Loucy (cell line): ENCODE measurements around the gene HOXA3.

Experiments
- H2AFZ ChIP-seq: fragments of 200-600 bp; sonication (generic); 2 replicates; pipeline ENCODE4 v1.6.0; 2016; ENCODE audit warnings: antibody characterized with exemption, mild to moderate bottlenecking, low read length, moderate library complexity
- H3F3A ChIP-seq: fragments of 200-600 bp; 2 replicates; pipeline ENCODE4 v1.6.0; 2016; ENCODE audit warnings: antibody characterized with exemption, low read depth, mild to moderate bottlenecking
- H3K27me3 ChIP-seq: fragments of 200-600 bp; sonication (generic); 2 replicates; pipeline ENCODE4 v1.6.1; 2014; ENCODE audit warnings: low read length, mild to moderate bottlenecking; ENCODE audit not compliant: insufficient read depth, poor library complexity, severe bottlenecking
- H3K36me3 ChIP-seq: fragments of 200-600 bp; sonication (generic); 2 replicates; pipeline ENCODE4 v1.6.1; 2016; ENCODE audit warnings: low read length; ENCODE audit not compliant: insufficient read depth
- H3K4me1 ChIP-seq: fragments of 200-600 bp; sonication (generic); 2 replicates; pipeline ENCODE4 v1.5.1; 2014; ENCODE audit warnings: low read length, mild to moderate bottlenecking; ENCODE audit not compliant: insufficient read depth, poor library complexity, severe bottlenecking
- H3K4me2 ChIP-seq: fragments of 200-600 bp; sonication (generic); 2 replicates; pipeline ENCODE4 v1.6.0; 2014; ENCODE audit warnings: antibody characterized with exemption, low read length, low read depth, mild to moderate bottlenecking; ENCODE audit not compliant: poor library complexity, severe bottlenecking
- H3K4me3 ChIP-seq: fragments of 200-600 bp; sonication (generic); 2 replicates; pipeline ENCODE4 v1.5.1; 2014; ENCODE audit warnings: low read length, mild to moderate bottlenecking, mixed read lengths; ENCODE audit not compliant: poor library complexity, severe bottlenecking
- H3K79me2 ChIP-seq: fragments of 200-600 bp; sonication (generic); 2 replicates; pipeline ENCODE4 v1.6.1; 2014; ENCODE audit warnings: low read length; ENCODE audit not compliant: insufficient read depth
- H3K9ac ChIP-seq: fragments of 200-600 bp; sonication (generic); 2 replicates; pipeline ENCODE4 v1.6.0; 2014; ENCODE audit warnings: mild to moderate bottlenecking, low read depth, low read length, moderate library complexity; ENCODE audit not compliant: poor library complexity, severe bottlenecking
- H3K9me2 ChIP-seq: fragments of 200-600 bp; sonication (generic); replicated peaks from 2 replicates; pipeline ENCODE4 v1.6.1; 2016; ENCODE audit warnings: low read depth, low read length, mixed read lengths
- H3K9me3 ChIP-seq: fragments of 200-600 bp; sonication (generic); 2 replicates; pipeline ENCODE4 v1.6.1; 2014; ENCODE audit warnings: mild to moderate bottlenecking, antibody characterized with exemption, low read length, low read depth; ENCODE audit not compliant: insufficient read depth
- H4K20me1 ChIP-seq: fragments of 200-600 bp; sonication (generic); 2 replicates; pipeline ENCODE4 v1.6.0; 2014; ENCODE audit warnings: antibody characterized with exemption, low read length, mild to moderate bottlenecking; ENCODE audit not compliant: insufficient read depth, poor library complexity, severe bottlenecking
- EZH2phosphoT487 ChIP-seq: fragments of 200-600 bp; IDR thresholded peaks from 2 replicates; pipeline ENCODE4 v1.6.1; 2018; ENCODE audit warnings: antibody characterized with exemption, mild to moderate bottlenecking, moderate library complexity, borderline replicate concordance
- TF ChIP-seq, protein P1 (sequence below): fragments of 200-600 bp; sonication (generic); conservative IDR thresholded peaks from 2 replicates; pipeline ENCODE4 v1.5.1; 2014; ENCODE audit warnings: mild to moderate bottlenecking, antibody characterized with exemption, low read length

HOXA3 gene

DNA sequence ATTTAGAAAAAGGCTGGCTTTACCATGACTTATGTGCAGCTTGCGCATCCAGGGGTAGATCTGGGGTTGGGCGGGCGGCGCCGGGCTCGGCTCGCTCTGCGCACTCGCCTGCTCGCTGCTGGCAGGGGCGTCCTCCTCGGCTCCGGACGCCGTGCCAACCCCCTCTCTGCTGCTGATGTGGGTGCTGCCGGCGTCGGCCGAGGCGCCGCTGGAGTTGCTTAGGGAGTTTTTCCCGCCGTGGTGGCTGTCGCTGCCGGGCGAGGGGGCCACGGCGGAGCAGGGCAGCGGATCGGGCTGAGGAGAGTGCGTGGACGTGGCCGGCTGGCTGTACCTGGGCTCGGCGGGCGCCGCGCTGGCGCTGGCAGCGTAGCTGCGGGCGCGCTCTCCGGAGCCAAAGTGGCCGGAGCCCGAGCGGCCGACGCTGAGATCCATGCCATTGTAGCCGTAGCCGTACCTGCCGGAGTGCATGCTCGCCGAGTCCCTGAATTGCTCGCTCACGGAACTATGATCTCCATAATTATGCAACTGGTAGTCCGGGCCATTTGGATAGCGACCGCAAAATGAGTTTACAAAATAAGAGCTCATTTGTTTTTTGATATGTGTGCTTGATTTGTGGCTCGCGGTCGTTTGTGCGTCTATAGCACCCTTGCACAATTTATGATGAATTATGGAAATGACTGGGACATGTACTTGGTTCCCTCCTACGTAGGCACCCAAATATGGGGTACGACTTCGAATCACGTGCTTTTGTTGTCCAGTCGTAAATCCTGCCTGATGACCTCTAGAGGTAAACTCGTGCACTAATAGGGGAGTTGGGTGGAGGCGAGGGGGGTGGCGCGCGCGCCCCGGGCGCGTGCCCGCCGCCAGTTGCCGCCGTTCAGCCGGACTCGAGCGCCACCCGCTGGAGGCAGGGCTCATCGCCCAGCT, 9.1 kb downstream of the HOXA3 start, which contains the start of gene HOXA5:
Gene HOXA5 (minus strand): TSS at position 659 of the 927 bp plus-strand sequence. CDS start 74 bp downstream, at position 585.
- peaks cover 95% of the 10 kb centered on the region for H4K20me1 ChIP-seq
- peak within 1 kb of the TSS; percentile 91 for H3K4me2 ChIP-seq
- H3K9ac ChIP-seq: peak within 1 kb of the TSS; percentile 99
- H2AFZ ChIP-seq: no peak within 1 kb of the TSS
- no peaks in the 10 kb centered on the region for H3K27me3 ChIP-seq
- H3F3A ChIP-seq: peaks cover 4% of the 10 kb centered on the region
- peak within 1 kb of the TSS; percentile 94 for H3K4me3 ChIP-seq
- peaks cover 100% of the 10 kb centered on the region for H3K79me2 ChIP-seq
- H3K4me1 ChIP-seq: peaks cover 58% of the 10 kb centered on the region
- TF ChIP-seq EZH2phosphoT487: no peak
- TF ChIP-seq, protein P1, sequence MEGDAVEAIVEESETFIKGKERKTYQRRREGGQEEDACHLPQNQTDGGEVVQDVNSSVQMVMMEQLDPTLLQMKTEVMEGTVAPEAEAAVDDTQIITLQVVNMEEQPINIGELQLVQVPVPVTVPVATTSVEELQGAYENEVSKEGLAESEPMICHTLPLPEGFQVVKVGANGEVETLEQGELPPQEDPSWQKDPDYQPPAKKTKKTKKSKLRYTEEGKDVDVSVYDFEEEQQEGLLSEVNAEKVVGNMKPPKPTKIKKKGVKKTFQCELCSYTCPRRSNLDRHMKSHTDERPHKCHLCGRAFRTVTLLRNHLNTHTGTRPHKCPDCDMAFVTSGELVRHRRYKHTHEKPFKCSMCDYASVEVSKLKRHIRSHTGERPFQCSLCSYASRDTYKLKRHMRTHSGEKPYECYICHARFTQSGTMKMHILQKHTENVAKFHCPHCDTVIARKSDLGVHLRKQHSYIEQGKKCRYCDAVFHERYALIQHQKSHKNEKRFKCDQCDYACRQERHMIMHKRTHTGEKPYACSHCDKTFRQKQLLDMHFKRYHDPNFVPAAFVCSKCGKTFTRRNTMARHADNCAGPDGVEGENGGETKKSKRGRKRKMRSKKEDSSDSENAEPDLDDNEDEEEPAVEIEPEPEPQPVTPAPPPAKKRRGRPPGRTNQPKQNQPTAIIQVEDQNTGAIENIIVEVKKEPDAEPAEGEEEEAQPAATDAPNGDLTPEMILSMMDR: peak; percentile 73
- H3K9me2 ChIP-seq: no peaks in the 10 kb centered on the region
- peaks cover 82% of the 10 kb centered on the region for H3K36me3 ChIP-seq
- no peaks in the 10 kb centered on the region for H3K9me3 ChIP-seq

DNA sequence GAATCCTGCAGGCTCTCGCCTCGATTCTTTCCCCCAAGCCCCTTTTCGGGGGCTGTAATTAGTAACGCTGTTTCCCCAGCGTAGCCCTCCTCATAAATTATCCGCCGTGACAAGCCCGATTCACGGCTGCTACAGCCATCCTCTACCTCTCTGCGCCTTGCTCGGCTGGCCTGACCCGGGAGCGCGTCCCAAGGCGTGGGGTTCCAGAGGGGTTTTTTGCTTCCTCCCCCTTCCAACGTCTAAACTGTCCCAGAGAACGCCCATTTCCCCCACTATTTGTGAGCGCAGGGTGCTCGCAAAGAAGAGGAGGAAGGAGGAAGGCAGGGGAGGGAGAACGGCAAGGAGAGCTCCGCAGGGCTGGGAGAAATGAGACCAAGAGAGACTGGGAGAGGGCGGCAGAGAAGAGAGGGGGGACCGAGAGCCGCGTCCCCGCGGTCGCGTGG, 9.8 kb downstream of the HOXA3 start:
- Histone ChIP-seq H3K27me3 (no peaks in the 10 kb centered on the region), H3K4me2 (peak overlapping the region; percentile 91), H3K36me3 (peaks cover 88% of the 10 kb centered on the region), H3K4me1 (peaks cover 65% of the 10 kb centered on the region), H3K9me3 (no peaks in the 10 kb centered on the region), H3K9ac (peak overlapping the region; percentile 86), H3K9me2 (no peaks in the 10 kb centered on the region), H3K4me3 (peak overlapping the region; percentile 94), H3F3A (peaks cover 4% of the 10 kb centered on the region), H4K20me1 (peaks cover 96% of the 10 kb centered on the region), H2AFZ (no peak overlapping the region), H3K79me2 (peaks cover 100% of the 10 kb centered on the region)
- TF ChIP-seq, protein P1: no peak
- TF ChIP-seq EZH2phosphoT487: no peak

DNA sequence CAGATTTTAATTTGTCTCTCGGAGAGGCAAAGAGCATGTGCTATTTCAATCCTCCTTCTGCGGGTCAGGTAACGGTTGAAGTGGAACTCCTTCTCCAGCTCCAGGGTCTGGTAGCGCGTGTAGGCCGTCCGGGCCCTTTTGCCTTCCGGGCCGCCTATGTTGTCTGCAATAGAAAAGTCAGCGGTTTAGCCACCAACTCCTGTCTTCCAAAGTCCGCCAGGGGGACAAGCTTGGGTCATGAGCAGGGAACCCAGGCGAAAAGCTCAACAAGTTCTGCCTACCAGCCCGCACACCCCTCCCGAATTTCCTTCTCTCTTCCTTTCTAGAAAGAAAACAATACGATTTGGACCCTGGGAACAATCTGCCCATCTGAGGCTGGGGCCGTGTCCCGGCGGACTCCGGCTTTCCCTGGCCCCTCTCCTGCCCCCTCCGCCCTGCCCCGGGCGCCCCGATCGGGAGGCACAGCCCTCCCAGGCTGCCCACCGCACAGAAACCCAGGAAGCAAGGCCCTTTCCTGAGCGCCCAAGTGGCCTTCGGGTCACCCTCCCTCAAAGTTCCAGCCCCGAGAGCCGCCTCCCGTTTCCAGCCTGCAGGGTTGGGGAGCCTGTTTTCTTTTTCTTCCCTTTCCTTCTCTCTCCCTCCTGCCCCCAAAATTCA, 10.3 kb downstream of the HOXA3 start:
- peak overlapping the region; percentile 94 for H3K4me3 ChIP-seq
- peaks cover 65% of the 10 kb centered on the region for H3K4me1 ChIP-seq
- no peaks in the 10 kb centered on the region for H3K9me3 ChIP-seq
- H4K20me1 ChIP-seq: peaks cover 96% of the 10 kb centered on the region
- H2AFZ ChIP-seq: no peak overlapping the region
- peak overlapping the region; percentile 91 for H3K4me2 ChIP-seq
- TF ChIP-seq, protein P1: no peak
- no peak for TF ChIP-seq EZH2phosphoT487
- H3K79me2 ChIP-seq: peaks cover 100% of the 10 kb centered on the region
- H3K9me2 ChIP-seq: no peaks in the 10 kb centered on the region
- peaks cover 4% of the 10 kb centered on the region for H3F3A ChIP-seq
- H3K27me3 ChIP-seq: no peaks in the 10 kb centered on the region
- H3K9ac ChIP-seq: peak overlapping the region; percentile 86
- peaks cover 84% of the 10 kb centered on the region for H3K36me3 ChIP-seq
